Endothelial cell (in vitro differentiated cells): ENCODE results near the gene FHOD3. TPM values are rescaled to one million over a fixed set of nuclear protein-coding genes. Genes with fewer than 3 reads are reported as not detected.

Source experiments
- DNase-seq: peaks from one replicate; pipeline ENCODE4 v3.0.0; 2021; ENCODE audit warnings: low spot score
- H3K27ac Mint-ChIP-seq: one replicate; pipeline ENCODE4 v1.8.0; 2021; ENCODE audit warnings: mixed read lengths, inconsistent platforms; ENCODE audit not compliant: unreplicated experiment
- H3K27me3 Mint-ChIP-seq: one replicate; pipeline ENCODE4 v1.8.0; 2021; ENCODE audit warnings: mild to moderate bottlenecking, moderate library complexity, mixed read lengths, inconsistent platforms; ENCODE audit not compliant: unreplicated experiment
- H3K36me3 Mint-ChIP-seq: one replicate; pipeline ENCODE4 v1.8.0; 2021; ENCODE audit warnings: mild to moderate bottlenecking, low read depth, mixed read lengths, inconsistent platforms; ENCODE audit not compliant: unreplicated experiment
- H3K4me1 Mint-ChIP-seq: one replicate; pipeline ENCODE4 v1.8.0; 2021; ENCODE audit warnings: mild to moderate bottlenecking, mixed read lengths, inconsistent platforms; ENCODE audit not compliant: unreplicated experiment
- H3K4me3 Mint-ChIP-seq: one replicate; pipeline ENCODE4 v1.8.0; 2021; ENCODE audit warnings: mild to moderate bottlenecking, mixed read lengths, inconsistent platforms; ENCODE audit not compliant: unreplicated experiment
- H3K9me3 Mint-ChIP-seq: one replicate; pipeline ENCODE4 v1.8.0; 2021; ENCODE audit warnings: mixed read lengths, inconsistent platforms; ENCODE audit not compliant: unreplicated experiment
- total RNA-seq: library from RNA; stranded (reverse); fragmentation: NEBNext Ultra II Directional; extraction: Animal tissue kit (Norgen Biotek cat#: 25700); gene quantifications from one replicate; pipeline ENCODE4 v1.2.1, GENCODE V29; 2021; ENCODE audit not compliant: unreplicated experiment
- TF ChIP-seq, protein P1 (sequence below): fragments of 200-600 bp; sonication (generic); IDR thresholded peaks from one replicate; pipeline ENCODE4 v1.5.0; 2021; ENCODE audit warnings: antibody characterized with exemption; ENCODE audit not compliant: unreplicated experiment

FHOD3 gene
- total RNA-seq, 1 donor from 2014 or later = 0.67 TPM

DNA sequence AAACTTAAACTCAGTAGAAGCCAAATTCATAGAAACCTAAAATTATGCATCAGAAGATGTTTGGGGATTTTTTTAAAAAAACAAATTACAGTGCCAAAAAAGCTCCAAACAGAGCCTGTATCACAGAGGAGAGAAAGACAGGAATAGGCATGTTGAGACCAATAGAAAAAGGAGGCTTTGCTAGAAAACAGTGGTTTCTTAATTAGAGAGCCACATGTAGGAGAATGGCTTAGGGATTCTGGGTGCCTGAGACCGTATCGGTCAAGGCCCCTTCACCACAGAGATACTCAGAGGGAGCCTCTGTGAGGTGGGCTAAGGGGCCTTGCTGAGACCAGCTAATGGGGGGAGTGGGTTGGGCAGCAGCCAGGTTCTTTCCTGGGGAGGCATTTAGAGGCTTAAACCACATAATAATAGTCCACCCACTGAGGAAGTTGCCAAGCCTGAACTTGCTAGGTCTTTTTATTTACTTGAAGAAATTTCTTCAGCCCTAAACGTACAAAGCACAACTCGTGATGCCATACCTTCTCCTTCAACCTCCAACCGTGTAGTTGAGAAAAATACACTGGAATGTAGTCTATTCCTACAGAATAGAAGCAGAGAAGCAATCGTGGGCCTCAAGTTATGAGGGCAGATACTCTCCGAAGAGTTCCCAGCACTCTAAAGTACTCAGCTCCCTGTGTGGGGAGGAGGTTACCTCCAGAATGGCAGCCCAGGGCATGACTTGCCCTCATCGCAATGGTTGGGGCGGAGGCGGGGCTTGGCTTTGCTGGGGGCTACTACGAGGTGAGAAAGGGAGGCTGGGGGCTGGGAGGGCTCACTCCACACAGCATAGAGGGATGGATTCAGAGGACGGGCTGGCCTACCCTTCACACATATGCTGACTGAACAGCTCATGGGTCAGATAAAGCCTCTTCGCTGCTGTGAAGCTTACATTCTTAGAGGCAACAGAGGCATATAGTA, 293.4 kb downstream of the FHOD3 start:
- Mint-ChIP-seq H3K27ac (no peak overlapping the region), H3K4me1 (peaks cover 3% of the 10 kb centered on the region), H3K9me3 (no peaks in the 10 kb centered on the region), H3K27me3 (peaks cover 9% of the 10 kb centered on the region), H3K4me3 (no peak overlapping the region), H3K36me3 (no peaks in the 10 kb centered on the region)
- TF ChIP-seq, protein P1, sequence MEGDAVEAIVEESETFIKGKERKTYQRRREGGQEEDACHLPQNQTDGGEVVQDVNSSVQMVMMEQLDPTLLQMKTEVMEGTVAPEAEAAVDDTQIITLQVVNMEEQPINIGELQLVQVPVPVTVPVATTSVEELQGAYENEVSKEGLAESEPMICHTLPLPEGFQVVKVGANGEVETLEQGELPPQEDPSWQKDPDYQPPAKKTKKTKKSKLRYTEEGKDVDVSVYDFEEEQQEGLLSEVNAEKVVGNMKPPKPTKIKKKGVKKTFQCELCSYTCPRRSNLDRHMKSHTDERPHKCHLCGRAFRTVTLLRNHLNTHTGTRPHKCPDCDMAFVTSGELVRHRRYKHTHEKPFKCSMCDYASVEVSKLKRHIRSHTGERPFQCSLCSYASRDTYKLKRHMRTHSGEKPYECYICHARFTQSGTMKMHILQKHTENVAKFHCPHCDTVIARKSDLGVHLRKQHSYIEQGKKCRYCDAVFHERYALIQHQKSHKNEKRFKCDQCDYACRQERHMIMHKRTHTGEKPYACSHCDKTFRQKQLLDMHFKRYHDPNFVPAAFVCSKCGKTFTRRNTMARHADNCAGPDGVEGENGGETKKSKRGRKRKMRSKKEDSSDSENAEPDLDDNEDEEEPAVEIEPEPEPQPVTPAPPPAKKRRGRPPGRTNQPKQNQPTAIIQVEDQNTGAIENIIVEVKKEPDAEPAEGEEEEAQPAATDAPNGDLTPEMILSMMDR = no peak
- DNase-seq = no peak

GRCh38 chr18:36592282-36592681, 294.8 kb downstream of the FHOD3 start:
- no peak for DNase-seq
- Mint-ChIP-seq H3K27me3 (peaks cover 9% of the 10 kb centered on the region), H3K27ac (no peak overlapping the region), H3K4me1 (peaks cover 3% of the 10 kb centered on the region), H3K36me3 (no peaks in the 10 kb centered on the region), H3K4me3 (no peak overlapping the region), H3K9me3 (no peaks in the 10 kb centered on the region)
- TF ChIP-seq, protein P1 = no peak

DNA sequence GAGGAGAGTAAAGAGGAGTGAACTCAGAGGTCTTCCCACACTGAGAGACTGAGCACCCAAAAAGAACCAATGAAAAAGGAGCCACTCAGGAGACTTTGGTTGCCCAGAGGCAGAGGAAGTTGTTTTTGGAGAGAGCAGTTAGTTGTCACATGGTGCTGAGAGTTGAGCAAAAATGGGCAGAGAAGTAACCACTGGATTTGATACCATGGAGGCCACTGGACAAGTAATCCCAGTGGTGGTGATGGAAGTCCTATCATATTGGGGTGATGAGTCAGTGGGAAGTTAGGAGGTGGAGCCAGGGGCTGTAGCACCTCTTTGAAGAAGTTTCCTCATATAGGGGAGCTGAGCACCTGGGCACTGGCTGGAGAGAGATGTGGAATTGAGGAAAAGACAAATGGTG, 295.5 kb downstream of the FHOD3 start:
- no peak overlapping the region for H3K27ac Mint-ChIP-seq
- peaks cover 3% of the 10 kb centered on the region for H3K4me1 Mint-ChIP-seq
- no peaks in the 10 kb centered on the region for H3K36me3 Mint-ChIP-seq
- no peak for DNase-seq
- H3K27me3 Mint-ChIP-seq = peaks cover 9% of the 10 kb centered on the region
- H3K4me3 Mint-ChIP-seq = no peak overlapping the region
- H3K9me3 Mint-ChIP-seq = no peaks in the 10 kb centered on the region
- TF ChIP-seq, protein P1 = no peak

DNA sequence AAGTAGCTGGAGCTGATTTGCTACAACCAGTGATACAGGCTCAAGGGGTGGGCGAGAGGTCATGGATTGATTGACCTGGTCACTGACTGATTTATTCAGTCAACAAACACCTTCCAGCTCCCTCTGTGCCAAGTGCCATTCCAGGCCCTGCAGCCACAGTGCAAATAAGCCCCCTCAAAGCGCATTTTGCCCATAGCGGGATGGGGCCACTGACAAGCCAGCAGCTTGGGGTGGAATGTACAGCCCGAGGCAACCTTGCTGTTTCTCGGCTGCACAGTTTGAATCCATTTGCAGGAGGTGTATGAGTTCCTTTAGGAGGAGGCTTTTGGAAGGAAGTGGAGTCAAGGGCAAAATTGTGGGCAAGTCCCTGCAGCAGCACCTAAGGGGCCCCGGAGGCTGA, 296.1 kb downstream of the FHOD3 start:
- Mint-ChIP-seq H3K36me3 (no peaks in the 10 kb centered on the region), H3K4me1 (peaks cover 3% of the 10 kb centered on the region), H3K9me3 (no peaks in the 10 kb centered on the region), H3K27me3 (peaks cover 9% of the 10 kb centered on the region), H3K27ac (no peak overlapping the region), H3K4me3 (no peak overlapping the region)
- DNase-seq = no peak
- TF ChIP-seq, protein P1 = no peak

- TF ChIP-seq, protein P1 = no peak
- Mint-ChIP-seq H3K4me1 (peaks cover 3% of the 10 kb centered on the region), H3K9me3 (no peaks in the 10 kb centered on the region), H3K4me3 (no peak overlapping the region), H3K27me3 (peaks cover 9% of the 10 kb centered on the region), H3K36me3 (no peaks in the 10 kb centered on the region), H3K27ac (no peak overlapping the region)
- no peak for DNase-seq
Observed at GRCh38 chr18:36594621-36595020, 297.1 kb downstream of the FHOD3 start.
